ENCODE measurements around the gene ARHGAP45. TPM values are rescaled to one million over a fixed set of nuclear protein-coding genes. Genes with fewer than 3 reads are reported as not detected.
"Not testable (repeated sequence)": the region's sequence is repeated elsewhere in the genome, so short reads cannot be mapped to it uniquely, and the experiment has no call there.

ARHGAP45 gene
- total and polyA plus RNA-seq, 5 experiments from 2014 or later = 261 to 1,060 (median 681) TPM

DNA sequence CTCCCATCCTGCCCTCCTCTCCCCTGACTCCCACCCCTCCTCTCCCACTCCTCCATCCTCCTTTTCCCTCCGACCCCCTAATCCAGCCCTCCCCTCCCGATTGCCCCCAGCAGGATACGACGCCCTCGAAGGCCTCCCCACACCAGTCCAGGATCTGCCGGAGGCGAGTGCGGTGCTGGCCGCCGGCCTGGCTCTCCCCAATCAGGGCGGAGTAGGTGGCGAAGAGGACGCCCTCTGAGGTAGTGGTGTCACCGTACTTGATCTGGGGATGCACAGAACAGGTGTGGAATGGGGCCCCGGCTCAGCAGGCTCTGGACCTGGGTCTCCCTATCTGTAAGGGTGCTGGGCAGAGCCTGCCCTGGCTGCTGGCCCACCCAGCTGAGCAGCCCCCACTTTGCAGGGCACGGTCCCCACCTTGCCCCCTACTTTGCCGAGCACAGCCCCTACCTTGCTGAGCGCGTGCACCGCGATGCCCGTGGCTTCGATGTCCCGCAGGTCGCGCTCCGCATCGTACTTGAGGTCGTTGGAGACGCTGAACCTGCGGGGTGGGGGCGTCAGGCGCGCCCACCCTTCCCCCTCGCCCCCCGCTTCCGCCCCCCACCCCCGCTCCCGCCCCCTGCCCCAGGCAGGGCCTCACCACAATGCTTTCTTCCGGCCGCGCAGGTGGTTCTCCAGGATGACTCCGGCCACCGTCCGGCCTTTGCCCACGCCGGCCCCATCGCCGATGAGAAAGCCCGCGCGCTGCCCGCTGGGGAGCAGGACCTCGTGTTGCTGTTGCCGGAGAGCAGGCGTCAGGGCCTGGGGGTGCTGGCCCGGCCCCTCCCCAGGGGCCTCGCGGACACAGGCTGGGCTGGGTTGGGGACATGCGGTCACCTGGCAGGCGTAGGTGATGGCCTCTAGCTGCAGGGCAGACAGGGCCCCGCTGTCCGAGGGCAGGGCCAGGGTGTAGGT lies 55.3 kb downstream of the ARHGAP45 start:
- H3K4me3 Mint-ChIP-seq = peak overlapping the region in 1 of 10 donors; percentile 36
- H3K27me3 Mint-ChIP-seq = no peaks in the 10 kb centered on the region
- peaks cover 0 to 57% (median 3%) of the 10 kb centered on the region in 3 donors for H3K36me3 Mint-ChIP-seq
- POLR2A ChIA-PET = interaction anchor here (1.6 kb wide), 1 partner anchor 11 kb away, joined by 3 read pairs; no protein-coding TSS in a partner anchor
- peaks cover 0 to 5% (median 2%) of the 10 kb centered on the region in 4 donors for H3K4me1 Mint-ChIP-seq
- ATAC-seq (no peak), DNase-seq (no peak)
- peak overlapping the region in 2 of 10 donors; percentile 41 to 82 for H3K27ac Mint-ChIP-seq
- no peaks in the 10 kb centered on the region for H3K9me3 Mint-ChIP-seq

DNA sequence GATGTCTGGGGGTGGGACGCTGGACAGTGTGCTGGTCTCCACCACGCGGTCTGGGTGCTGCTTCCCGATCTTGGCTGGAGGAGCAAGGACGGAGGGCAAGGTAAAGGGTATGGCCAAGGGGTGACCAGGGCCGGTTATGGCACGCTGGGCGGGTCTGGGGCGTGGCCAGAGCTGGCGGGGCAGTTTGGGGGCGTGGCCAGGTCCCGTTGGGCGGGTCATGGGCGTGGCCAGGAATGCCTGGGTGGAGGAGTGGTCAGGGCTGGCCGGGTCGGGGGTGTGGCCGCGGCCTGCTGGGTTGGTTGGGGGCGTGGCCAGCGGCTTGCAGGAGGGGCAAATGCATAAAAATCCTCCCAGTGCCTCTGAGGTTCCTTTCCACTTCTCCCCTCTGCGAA lies 56.0 kb downstream of the ARHGAP45 start:
- DNase-seq (no peak), ATAC-seq (no peak)
- no peaks in the 10 kb centered on the region for H3K9me3 Mint-ChIP-seq
- H3K36me3 Mint-ChIP-seq = peaks cover 0 to 54% (median 3%) of the 10 kb centered on the region in 3 donors
- peak overlapping the region in 1 of 10 donors; percentile 36 for H3K4me3 Mint-ChIP-seq
- peak overlapping the region in 2 of 10 donors; percentile 41 to 82 for H3K27ac Mint-ChIP-seq
- no peaks in the 10 kb centered on the region for H3K27me3 Mint-ChIP-seq
- POLR2A ChIA-PET = interaction anchor here (1.3 to 1.6 kb wide), 3 partner anchors 12 to 146 kb away, joined by 3 read pairs; partner anchors contain the start of genes CIRBP and GPX4
- H3K4me1 Mint-ChIP-seq = peaks cover 0 to 9% (median 3%) of the 10 kb centered on the region in 4 donors

DNA sequence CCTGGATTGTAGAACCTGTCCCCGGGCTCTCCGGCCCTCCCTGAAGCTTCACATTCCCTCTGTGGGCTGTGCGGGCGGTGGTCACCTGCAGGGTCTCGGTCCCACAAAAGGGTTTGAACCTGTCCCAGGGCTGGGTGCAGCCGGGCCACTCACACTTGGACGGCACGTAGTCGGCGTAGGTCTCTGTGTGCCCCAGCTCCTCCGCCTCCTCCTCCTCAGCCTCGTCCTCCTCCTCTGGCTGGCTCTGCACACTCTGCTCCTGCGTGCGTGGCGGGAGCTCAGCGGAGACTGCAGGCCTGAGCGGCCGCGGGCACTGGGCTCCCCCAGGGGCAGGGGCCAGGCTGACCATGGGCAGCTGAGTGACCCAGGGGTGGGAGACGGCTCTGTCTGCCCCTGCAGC lies 56.4 kb downstream of the ARHGAP45 start:
- POLR2A ChIA-PET = interaction anchor here (0.5 to 1.6 kb wide), 4 partner anchors 12 to 146 kb away, joined by 3 to 7 read pairs (median 3); partner anchors contain the start of genes CIRBP and GPX4
- ATAC-seq (no peak), DNase-seq (no peak)
- H3K36me3 Mint-ChIP-seq = peaks cover 0 to 51% (median 3%) of the 10 kb centered on the region in 3 donors
- no peak overlapping the region for H3K27ac Mint-ChIP-seq
- no peak overlapping the region for H3K4me3 Mint-ChIP-seq
- no peaks in the 10 kb centered on the region for H3K9me3 Mint-ChIP-seq
- H3K4me1 Mint-ChIP-seq = peaks cover 0 to 9% (median 3%) of the 10 kb centered on the region in 4 donors
- no peaks in the 10 kb centered on the region for H3K27me3 Mint-ChIP-seq

- Mint-ChIP-seq H3K4me1 (peaks cover 0 to 11% (median 3%) of the 10 kb centered on the region in 4 donors), H3K4me3 (no peak overlapping the region), H3K9me3 (no peaks in the 10 kb centered on the region), H3K36me3 (peaks cover 0 to 44% (median 3%) of the 10 kb centered on the region in 3 donors), H3K27ac (no peak overlapping the region), H3K27me3 (no peaks in the 10 kb centered on the region)
- ATAC-seq (no peak), DNase-seq (no peak)
- POLR2A ChIA-PET = interaction anchor here (0.5 to 1.6 kb wide), 4 partner anchors 13 to 145 kb away, joined by 3 to 7 read pairs (median 3); partner anchors contain the start of genes CIRBP and GPX4
Measured at GRCh38 chr19:1123885-1124677, 57.1 kb downstream of the ARHGAP45 start.

DNA sequence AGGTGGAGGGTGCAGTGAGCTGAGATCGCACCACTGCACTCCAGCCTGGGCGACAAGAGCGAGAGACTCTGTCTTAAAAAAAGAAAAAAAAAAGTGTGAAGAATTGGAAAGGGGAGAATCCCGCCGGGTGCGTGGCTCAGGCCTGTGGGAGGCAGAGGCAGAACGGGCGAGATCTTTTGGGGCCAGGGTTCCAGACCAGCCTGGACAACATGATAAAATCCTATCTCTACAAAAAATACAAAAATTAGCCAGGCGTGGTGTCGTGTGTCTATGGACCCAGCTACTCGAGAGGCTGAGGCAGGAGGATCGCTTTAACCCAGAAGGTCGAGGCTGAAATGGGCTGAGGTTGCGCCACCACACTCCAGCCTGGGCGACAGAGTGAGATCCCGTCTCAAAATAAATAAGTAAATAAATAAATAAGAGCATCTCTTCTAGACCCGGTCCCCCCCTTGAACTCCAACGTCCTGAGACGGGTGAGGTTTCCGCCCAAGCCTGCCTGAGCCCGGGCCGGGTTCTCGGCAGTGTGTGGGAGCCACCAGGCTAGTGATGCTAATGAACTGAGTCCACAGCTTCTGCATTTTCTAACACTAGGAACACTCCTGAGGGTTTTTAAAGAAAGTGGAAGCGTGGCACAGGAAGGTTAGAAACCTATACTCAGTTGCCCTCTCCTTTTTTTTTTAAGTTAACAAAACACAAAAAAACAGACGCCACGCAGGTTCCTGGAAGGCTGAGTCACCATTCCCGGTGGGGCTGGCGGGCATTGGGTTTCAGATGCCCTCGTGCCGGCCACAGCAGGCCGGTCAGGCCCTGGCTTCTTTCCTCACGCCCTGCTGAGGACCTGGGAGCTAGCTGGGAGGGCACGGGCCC lies 58.9 kb downstream of the ARHGAP45 start:
- no peak for ATAC-seq
- H3K4me1 Mint-ChIP-seq = peaks cover 2 to 27% (median 16%) of the 10 kb centered on the region in 4 donors
- no peak for DNase-seq
- POLR2A ChIA-PET = interaction anchor here (0.6 to 0.9 kb wide), 4 partner anchors 9 to 32 kb away, joined by 3 read pairs; no protein-coding TSS in a partner anchor
- H3K27ac Mint-ChIP-seq = peak overlapping the region in 3 of 10 donors; percentile 29 to 47 (median 38)
- no peaks in the 10 kb centered on the region for H3K27me3 Mint-ChIP-seq
- H3K9me3 Mint-ChIP-seq = no peaks in the 10 kb centered on the region
- H3K4me3 Mint-ChIP-seq = no peak overlapping the region
- peaks cover 0 to 34% (median 3%) of the 10 kb centered on the region in 3 donors for H3K36me3 Mint-ChIP-seq

GRCh38 chr19:1126984-1127760 lies 60.2 kb downstream of the ARHGAP45 start:
- H3K4me3 Mint-ChIP-seq = peak overlapping the region in 2 of 10 donors; percentile 34 to 36
- H3K27ac Mint-ChIP-seq = no peak overlapping the region
- ATAC-seq (no peak), DNase-seq (no peak)
- H3K4me1 Mint-ChIP-seq = peaks cover 4 to 30% (median 19%) of the 10 kb centered on the region in 4 donors
- POLR2A ChIA-PET = interaction anchor here (0.8 to 1.6 kb wide), 2 partner anchors 14 to 22 kb away, joined by 3 read pairs; no protein-coding TSS in a partner anchor
- H3K9me3 Mint-ChIP-seq = no peaks in the 10 kb centered on the region
- H3K36me3 Mint-ChIP-seq = peaks cover 0 to 25% (median 3%) of the 10 kb centered on the region in 3 donors
- H3K27me3 Mint-ChIP-seq = no peaks in the 10 kb centered on the region

- DNase-seq (no peak), ATAC-seq (no peak)
- Mint-ChIP-seq H3K36me3 (peaks cover 0 to 22% (median 3%) of the 10 kb centered on the region in 3 donors), H3K4me1 (peaks cover 4 to 34% (median 21%) of the 10 kb centered on the region in 4 donors), H3K9me3 (no peaks in the 10 kb centered on the region), H3K27me3 (no peaks in the 10 kb centered on the region), H3K4me3 (peak overlapping the region in 2 of 10 donors; percentile 19 to 36), H3K27ac (peak overlapping the region in 2 of 10 donors; percentile 24 to 84)
- POLR2A ChIA-PET = interaction anchor here (0.5 to 1.6 kb wide), 2 partner anchors 23 to 119 kb away, joined by 3 read pairs; no protein-coding TSS in a partner anchor
Measured at GRCh38 chr19:1128106-1128505, 61.1 kb downstream of the ARHGAP45 start.

- Mint-ChIP-seq H3K4me1 (peaks cover 6 to 39% (median 28%) of the 10 kb centered on the region in 4 donors), H3K4me3 (peak overlapping the region in 2 of 10 donors; percentile 33 to 56), H3K27ac (peak overlapping the region in 6 of 10 donors; percentile 27 to 74 (median 49)), H3K36me3 (peaks cover 0 to 22% (median 3%) of the 10 kb centered on the region in 3 donors)
- not testable (repeated sequence) for ATAC-seq, H3K9me3 Mint-ChIP-seq, H3K27me3 Mint-ChIP-seq, DNase-seq
- POLR2A ChIA-PET = interaction anchor here (0.6 to 1.6 kb wide), 3 partner anchors 24 to 312 kb away, joined by 3 to 4 read pairs (median 3); no protein-coding TSS in a partner anchor
Measured at GRCh38 chr19:1129084-1129483, 62.1 kb downstream of the ARHGAP45 start.

- DNase-seq = no peak
- peak overlapping the region in 3 of 10 donors; percentile 74 to 94 (median 93) for H3K27ac Mint-ChIP-seq
- H3K27me3 Mint-ChIP-seq = no peaks in the 10 kb centered on the region
- peak overlapping the region in 8 of 10 donors; percentile 36 to 86 (median 82) for H3K4me3 Mint-ChIP-seq
- no peak for ATAC-seq
- POLR2A ChIA-PET = no interaction called here
- peaks cover 6 to 44% (median 30%) of the 10 kb centered on the region in 4 donors for H3K4me1 Mint-ChIP-seq
- peaks cover 0 to 20% (median 3%) of the 10 kb centered on the region in 3 donors for H3K36me3 Mint-ChIP-seq
- H3K9me3 Mint-ChIP-seq = no peaks in the 10 kb centered on the region
Measured at GRCh38 chr19:1129535-1129934, 62.6 kb downstream of the ARHGAP45 start.

Data from naive thymus-derived CD8-positive, alpha-beta T cell (primary cell).